ENCODE data around the gene SLC38A2.

The SLC38A2 gene

GRCh38 chr12:46370380-46370734 lies 2.2 kb downstream of the SLC38A2 start:
- Histone ChIP-seq H3K4me3 (ENCODE audit: low read length, poor library complexity, severe bottlenecking) (peak overlapping the region; percentile 95), H3K79me2 (ENCODE audit: insufficient read depth, low read length) (peaks cover 81% of the 10 kb centered on the region), H3F3A (ENCODE audit: low read depth) (no peaks in the 10 kb centered on the region), H2AFZ (ENCODE audit: low read length) (no peak overlapping the region), H3K4me1 (ENCODE audit: insufficient read depth, low read length, poor library complexity, severe bottlenecking) (peaks cover 78% of the 10 kb centered on the region), H4K20me1 (ENCODE audit: insufficient read depth, low read length, poor library complexity, severe bottlenecking) (peaks cover 68% of the 10 kb centered on the region), H3K36me3 (ENCODE audit: insufficient read depth, low read length) (peaks cover 58% of the 10 kb centered on the region), H3K9me3 (ENCODE audit: insufficient read depth, low read depth, low read length) (no peaks in the 10 kb centered on the region), H3K27me3 (ENCODE audit: insufficient read depth, low read length, poor library complexity, severe bottlenecking) (peaks cover 10% of the 10 kb centered on the region), H3K9ac (ENCODE audit: low read depth, low read length, poor library complexity, severe bottlenecking) (peak overlapping the region; percentile 97), H3K9me2 (replicated peaks; ENCODE audit: low read depth, low read length) (no peaks in the 10 kb centered on the region), H3K4me2 (ENCODE audit: low read depth, low read length, poor library complexity, severe bottlenecking) (peak overlapping the region; percentile 95)
- TF ChIP-seq EZH2phosphoT487 (IDR thresholded peaks at IDR 0.05; ENCODE audit: borderline replicate concordance): no peak
- no peak for TF ChIP-seq CTCF (conservative IDR thresholded peaks at IDR 0.05; ENCODE audit: low read length)

- peak overlapping the region; percentile 97 for H3K9ac ChIP-seq (ENCODE audit: low read depth, low read length, poor library complexity, severe bottlenecking)
- H3K27me3 ChIP-seq (ENCODE audit: insufficient read depth, low read length, poor library complexity, severe bottlenecking): peaks cover 10% of the 10 kb centered on the region
- H2AFZ ChIP-seq (ENCODE audit: low read length): no peak overlapping the region
- peaks cover 79% of the 10 kb centered on the region for H3K4me1 ChIP-seq (ENCODE audit: insufficient read depth, low read length, poor library complexity, severe bottlenecking)
- peaks cover 74% of the 10 kb centered on the region for H4K20me1 ChIP-seq (ENCODE audit: insufficient read depth, low read length, poor library complexity, severe bottlenecking)
- TF ChIP-seq CTCF (conservative IDR thresholded peaks at IDR 0.05; ENCODE audit: low read length): no peak
- no peak for TF ChIP-seq EZH2phosphoT487 (IDR thresholded peaks at IDR 0.05; ENCODE audit: borderline replicate concordance)
- peaks cover 64% of the 10 kb centered on the region for H3K36me3 ChIP-seq (ENCODE audit: insufficient read depth, low read length)
- H3K4me3 ChIP-seq (ENCODE audit: low read length, poor library complexity, severe bottlenecking): peak overlapping the region; percentile 95
- no peaks in the 10 kb centered on the region for H3K9me2 ChIP-seq (replicated peaks; ENCODE audit: low read depth, low read length)
- H3F3A ChIP-seq (ENCODE audit: low read depth): no peaks in the 10 kb centered on the region
- no peaks in the 10 kb centered on the region for H3K9me3 ChIP-seq (ENCODE audit: insufficient read depth, low read depth, low read length)
- H3K79me2 ChIP-seq (ENCODE audit: insufficient read depth, low read length): peaks cover 87% of the 10 kb centered on the region
- peak overlapping the region; percentile 95 for H3K4me2 ChIP-seq (ENCODE audit: low read depth, low read length, poor library complexity, severe bottlenecking)
Observed at GRCh38 chr12:46369474-46370379, 2.8 kb downstream of the SLC38A2 start.

GRCh38 chr12:46369095-46369473 lies 3.5 kb downstream of the SLC38A2 start:
- Histone ChIP-seq H3K79me2 (ENCODE audit: insufficient read depth, low read length) (peaks cover 94% of the 10 kb centered on the region), H3K27me3 (ENCODE audit: insufficient read depth, low read length, poor library complexity, severe bottlenecking) (peaks cover 10% of the 10 kb centered on the region), H3K9me2 (replicated peaks; ENCODE audit: low read depth, low read length) (no peaks in the 10 kb centered on the region), H3K4me1 (ENCODE audit: insufficient read depth, low read length, poor library complexity, severe bottlenecking) (peaks cover 77% of the 10 kb centered on the region), H3K9ac (ENCODE audit: low read depth, low read length, poor library complexity, severe bottlenecking) (peak overlapping the region; percentile 97), H3K9me3 (ENCODE audit: insufficient read depth, low read depth, low read length) (no peaks in the 10 kb centered on the region), H3K4me3 (ENCODE audit: low read length, poor library complexity, severe bottlenecking) (peak overlapping the region; percentile 95), H3K36me3 (ENCODE audit: insufficient read depth, low read length) (peaks cover 71% of the 10 kb centered on the region), H3K4me2 (ENCODE audit: low read depth, low read length, poor library complexity, severe bottlenecking) (peak overlapping the region; percentile 95), H4K20me1 (ENCODE audit: insufficient read depth, low read length, poor library complexity, severe bottlenecking) (peaks cover 81% of the 10 kb centered on the region), H2AFZ (ENCODE audit: low read length) (no peak overlapping the region), H3F3A (ENCODE audit: low read depth) (no peaks in the 10 kb centered on the region)
- no peak for TF ChIP-seq CTCF (conservative IDR thresholded peaks at IDR 0.05; ENCODE audit: low read length)
- TF ChIP-seq EZH2phosphoT487 (IDR thresholded peaks at IDR 0.05; ENCODE audit: borderline replicate concordance): no peak
